Endometrium (tissue), 2 donors: ENCODE measurements around the gene EIF4H.
"Not testable (repeated sequence)": the region's sequence is repeated elsewhere in the genome, so short reads cannot be mapped to it uniquely, and the experiment has no call there.

Experiments
- FAIRE-seq: peaks from 2 replicates; lab custom pipeline; 2012; peaks lifted over from hg19 to GRCh38; lab: Jason Lieb, UNC
- donor health status: control.
- donor health status: control.

Gene EIF4H

GRCh38 chr7:74175340-74175739, 1.2 kb downstream of the EIF4H start:
- no peak for FAIRE-seq

- FAIRE-seq: no peak
Measured at GRCh38 chr7:74176555-74176954, 2.4 kb downstream of the EIF4H start.

- no peak for FAIRE-seq
Measured at GRCh38 chr7:74178632-74179031, 4.5 kb downstream of the EIF4H start.

GRCh38 chr7:74179935-74180604, 5.9 kb downstream of the EIF4H start:
- FAIRE-seq: no peak

- no peak for FAIRE-seq
Measured at GRCh38 chr7:74180866-74181265, 6.7 kb downstream of the EIF4H start.

- FAIRE-seq: no peak
Measured at GRCh38 chr7:74181821-74182220, 7.7 kb downstream of the EIF4H start.

GRCh38 chr7:74182453-74183090, 8.4 kb downstream of the EIF4H start:
- FAIRE-seq: no peak

- no peak for FAIRE-seq
Measured at GRCh38 chr7:74183142-74183541, 9.0 kb downstream of the EIF4H start.

GRCh38 chr7:74183653-74184450, 9.7 kb downstream of the EIF4H start:
- no peak for FAIRE-seq

- no peak for FAIRE-seq
Measured at GRCh38 chr7:74185016-74185415, 10.9 kb downstream of the EIF4H start.

GRCh38 chr7:74185636-74186035, 11.5 kb downstream of the EIF4H start:
- no peak for FAIRE-seq

GRCh38 chr7:74187915-74188675, 13.9 kb downstream of the EIF4H start:
- FAIRE-seq: no peak

GRCh38 chr7:74190259-74190658, 16.1 kb downstream of the EIF4H start:
- no peak for FAIRE-seq

GRCh38 chr7:74191231-74191630, 17.1 kb downstream of the EIF4H start:
- FAIRE-seq: no peak

GRCh38 chr7:74193054-74193453, 18.9 kb downstream of the EIF4H start:
- no peak for FAIRE-seq

- no peak for FAIRE-seq
Measured at GRCh38 chr7:74193913-74194312, 19.8 kb downstream of the EIF4H start.

GRCh38 chr7:74194686-74195085, 20.5 kb downstream of the EIF4H start:
- no peak for FAIRE-seq

GRCh38 chr7:74195139-74195860, 21.1 kb downstream of the EIF4H start:
- not testable (repeated sequence) for FAIRE-seq

GRCh38 chr7:74195968-74196654, 22.0 kb downstream of the EIF4H start:
- FAIRE-seq: not testable (repeated sequence)

- no peak for FAIRE-seq
Measured at GRCh38 chr7:74197449-74198124, 23.4 kb downstream of the EIF4H start.
